H1 (cell line): Measurements from ENCODE around the gene RGMB. TPM values are rescaled to one million over a fixed set of nuclear protein-coding genes. Genes with fewer than 3 reads are reported as not detected.

Experiments
- CTCF ChIA-PET: fragments of 300-600 bp; sonication (Branson Sonifier 250); formaldehyde crosslinking; loops from one replicate; lab custom pipeline; 2021; ENCODE audit not compliant: partially characterized antibody; lab: Charles Lee
- POLR2A ChIA-PET: fragments of 300-600 bp; sonication (Branson Sonifier 250); formaldehyde crosslinking; loops from one replicate; lab custom pipeline; 2021; ENCODE audit warnings: inconsistent platforms; ENCODE audit not compliant: partially characterized antibody; lab: Charles Lee
- DNase-seq, 2 experiments: peaks; one replicate each; pipeline versions ENCODE4 v3.0.0 to v3.0.0-alpha.2; 2010 to 2022; ENCODE audit warnings: low spot score in 2 of 2, low read depth in 1 of 2, mixed read lengths in 1 of 2
- FAIRE-seq: peaks from 2 replicates; lab custom pipeline; 2011; peaks lifted over from hg19 to GRCh38; lab: Jason Lieb, UNC
- H2AFZ ChIP-seq: 2 replicates; pipeline ENCODE4 v1.8.1; 2012; ENCODE audit warnings: low read length, inconsistent platforms
- H2AK5ac ChIP-seq: 2 replicates; pipeline ENCODE4 v1.6.1; 2013; ENCODE audit warnings: low read depth, low read length
- H2BK120ac ChIP-seq: replicated peaks from 2 replicates; pipeline ENCODE3; 2013; ENCODE audit warnings: low read depth, low read length, inconsistent platforms
- H2BK12ac ChIP-seq: 2 replicates; pipeline ENCODE4 v1.6.1; 2013; ENCODE audit warnings: low read depth, low read length
- H2BK15ac ChIP-seq: 2 replicates; pipeline ENCODE4 v1.6.1; 2013; ENCODE audit warnings: low read length
- H2BK20ac ChIP-seq: 2 replicates; pipeline ENCODE4 v1.6.1; 2013; ENCODE audit warnings: low read length
- H2BK5ac ChIP-seq: 2 replicates; pipeline ENCODE4 v1.6.1; 2013; ENCODE audit warnings: low read depth, low read length
- H3K14ac ChIP-seq: 2 replicates; pipeline ENCODE4 v1.6.1; 2013; ENCODE audit warnings: inconsistent platforms; ENCODE audit not compliant: insufficient read length
- H3K18ac ChIP-seq: 2 replicates; pipeline ENCODE4 v1.6.1; 2013; ENCODE audit warnings: low read length; ENCODE audit errors: extremely low read depth
- H3K23ac ChIP-seq: 2 replicates; pipeline ENCODE4 v1.6.1; 2013; ENCODE audit warnings: inconsistent platforms; ENCODE audit not compliant: insufficient read length
- H3K23me2 ChIP-seq: 2 replicates; pipeline ENCODE4 v1.6.1; 2013; ENCODE audit warnings: low read depth, low read length
- H3K27ac ChIP-seq: 2 replicates; pipeline ENCODE4 v1.6.1; 2011; ENCODE audit warnings: low read depth, low read length, inconsistent platforms
- H3K27me3 ChIP-seq, 4 experiments: replicated peaks in 1 of 4; 1 replicate in 1 of 4; 2 replicates in 3 of 4; pipeline versions ENCODE4 v1.6.1 to v1.8.1; 2011 to 2013; ENCODE audit warnings: low read length in 3 of 4, mild to moderate bottlenecking in 3 of 4, inconsistent platforms in 2 of 4, mixed read lengths in 2 of 4, moderate library complexity in 1 of 4; ENCODE audit not compliant: control insufficient read depth in 3 of 4, insufficient read depth in 3 of 4; ENCODE audit errors: extremely low read depth in 1 of 4
- H3K36me3 ChIP-seq, 4 experiments: 2 replicates each; pipeline versions ENCODE4 v1.6.1 to v1.8.1; 2011 to 2013; ENCODE audit warnings: mild to moderate bottlenecking in 4 of 4, low read length in 3 of 4, moderate library complexity in 2 of 4, control low read depth in 1 of 4, inconsistent platforms in 1 of 4; ENCODE audit not compliant: insufficient read depth in 4 of 4, control insufficient read depth in 2 of 4
- H3K4ac ChIP-seq: replicated peaks from 2 replicates; pipeline ENCODE3; 2013; ENCODE audit warnings: low read length, low read depth, mixed read lengths, inconsistent platforms; ENCODE audit not compliant: insufficient read length
- H3K4me1 ChIP-seq, 4 experiments: replicated peaks in 1 of 4; 1 replicate in 1 of 4; 2 replicates in 3 of 4; pipeline versions ENCODE4 v1.6.1 to v1.8.1; 2011 to 2013; ENCODE audit warnings: low read length in 3 of 4, inconsistent platforms in 2 of 4, mixed read lengths in 1 of 4; ENCODE audit not compliant: insufficient read depth in 4 of 4, control insufficient read depth in 3 of 4
- H3K4me2 ChIP-seq, 2 experiments: 2 replicates each; pipeline versions ENCODE4 v1.6.1 to v1.8.1; 2011 to 2013; ENCODE audit warnings: low read depth in 2 of 2, low read length in 2 of 2, control low read depth in 1 of 2, inconsistent platforms in 1 of 2, mild to moderate bottlenecking in 1 of 2; ENCODE audit not compliant: insufficient read depth in 1 of 2
- H3K4me3 ChIP-seq, 4 experiments: fragments of 200-600, 300-600 bp in 1 of 4; sonication (generic), shearing (Covaris generic), sonication (Bioruptor Twin) in 1 of 4; 2 replicates each; pipeline versions ENCODE4 v1.5.1 to v1.8.1; 2011 to 2016; ENCODE audit warnings: low read length in 4 of 4, low read depth in 3 of 4, control low read depth in 2 of 4, inconsistent platforms in 2 of 4, mild to moderate bottlenecking in 2 of 4, mixed read lengths in 1 of 4, moderate library complexity in 1 of 4; ENCODE audit not compliant: insufficient read depth in 2 of 4; ENCODE audit errors: extremely low read depth in 1 of 4
- H3K56ac ChIP-seq: replicated peaks from 2 replicates; pipeline ENCODE3; 2013; ENCODE audit warnings: low read depth, mild to moderate bottlenecking, mixed read lengths, low read length, inconsistent platforms; ENCODE audit not compliant: insufficient read length
- H3K79me1 ChIP-seq: 2 replicates; pipeline ENCODE4 v1.6.1; 2013; ENCODE audit warnings: low read depth, low read length, control low read depth
- H3K79me2 ChIP-seq, 2 experiments: 2 replicates each; pipeline versions ENCODE4 v1.6.1 to v1.8.1; 2012 to 2013; ENCODE audit warnings: low read length in 2 of 2, mild to moderate bottlenecking in 2 of 2, inconsistent platforms in 1 of 2; ENCODE audit not compliant: insufficient read depth in 2 of 2, control insufficient read depth in 1 of 2
- H3K9ac ChIP-seq, 4 experiments: replicated peaks in 1 of 4; 1 replicate in 1 of 4; 2 replicates in 3 of 4; pipeline versions ENCODE4 v1.6.1 to v1.8.1; 2011 to 2013; ENCODE audit warnings: low read depth in 3 of 4, low read length in 3 of 4, control low read depth in 2 of 4, mild to moderate bottlenecking in 2 of 4, moderate library complexity in 2 of 4, inconsistent platforms in 1 of 4; ENCODE audit errors: extremely low read depth in 1 of 4
- H3K9me3 ChIP-seq, 2 experiments: 2 replicates each; pipeline versions ENCODE4 v1.6.1 to v1.8.1; 2012 to 2013; ENCODE audit warnings: mild to moderate bottlenecking in 2 of 2, moderate library complexity in 2 of 2, control low read depth in 1 of 2, inconsistent platforms in 1 of 2, low read depth in 1 of 2, low read length in 1 of 2, mixed read lengths in 1 of 2; ENCODE audit not compliant: insufficient read depth in 2 of 2
- H4K20me1 ChIP-seq, 2 experiments: replicated peaks in 1 of 2; 2 replicates each; pipeline versions ENCODE3 to v1.8.1; 2011 to 2013; ENCODE audit warnings: inconsistent platforms in 2 of 2, low read length in 2 of 2, mild to moderate bottlenecking in 1 of 2; ENCODE audit not compliant: insufficient read depth in 2 of 2, control insufficient read depth in 1 of 2
- H4K5ac ChIP-seq: 2 replicates; pipeline ENCODE4 v1.6.1; 2013; ENCODE audit warnings: low read length, low read depth, mixed read lengths, inconsistent platforms; ENCODE audit not compliant: insufficient read length
- H4K8ac ChIP-seq: 2 replicates; pipeline ENCODE4 v1.8.0; 2013; ENCODE audit warnings: mild to moderate bottlenecking, moderate library complexity, low read length, inconsistent platforms; ENCODE audit not compliant: insufficient read depth; ENCODE audit errors: extremely low read depth
- H4K91ac ChIP-seq: replicated peaks from 2 replicates; pipeline ENCODE3; 2013; ENCODE audit warnings: low read length, mixed read lengths, inconsistent platforms; ENCODE audit not compliant: insufficient read length
- KDM5A ChIP-seq: fragments of 200-600 bp; IDR thresholded peaks from 2 replicates; pipeline ENCODE4 v1.7.1; 2012; ENCODE audit warnings: mild to moderate bottlenecking, low read length, inconsistent platforms, mixed read lengths
- SAP30 ChIP-seq: fragments of 300-600 bp; sonication (generic); IDR thresholded peaks from 2 replicates; pipeline ENCODE4 v1.7.1; 2012; ENCODE audit warnings: low read length, moderate library complexity, mild to moderate bottlenecking, inconsistent platforms; ENCODE audit not compliant: insufficient read depth, insufficient replicate concordance
- SIN3A ChIP-seq, 2 experiments: IDR thresholded peaks in 1 of 2; conservative IDR thresholded peaks in 1 of 2; 2 replicates each; pipeline ENCODE4 v1.6.1; 2011 to 2012; ENCODE audit warnings: low read length in 2 of 2, improper control_type of control experiment in 1 of 2, low read depth in 1 of 2, mild to moderate bottlenecking in 1 of 2
- WGBS, 2 experiments: shearing (Covaris generic) in 1 of 2; methylation state at CpG; one replicate each; pipeline versions ENCODE4 v1.1.6 to v1.1.7; 2013 to 2015; ENCODE audit warnings: low lambda C conversion rate in 2 of 2, mixed read lengths in 2 of 2, inconsistent platforms in 1 of 2, low coverage in 1 of 2, missing lambda C conversion rate in 1 of 2; ENCODE audit not compliant: insufficient replicate concordance in 2 of 2, insufficient coverage in 1 of 2, insufficient read length in 1 of 2; ENCODE audit errors: extremely low coverage in 1 of 2, missing lambda C conversion rate in 1 of 2; 5-methylcytosine and 5-hydroxymethylcytosine counted together
- polyA plus RNA-seq, 7 experiments: library from polyadenylated mRNA; depleted of rRNA in 3 of 7; stranded (reverse) in 5 of 7; unstranded in 2 of 7; fragments of >200 nt in 5 of 7; fragments of 200-250 nt in 2 of 7; gene quantifications; 1 replicate in 5 of 7; 2 replicates in 1 of 7; 4 replicates in 1 of 7; pipeline versions ENCODE4 v1.2.1 to v1.2.3, GENCODE V29; 2011 to 2013; ENCODE audit warnings: missing spikeins in 2 of 7, mixed read lengths in 2 of 7
- total RNA-seq: library from RNA; stranded (reverse); fragmentation: NEBNext Ultra II Directional; extraction: Animal tissue kit (Norgen Biotek cat#: 25700); gene quantifications from 2 replicates; pipeline ENCODE4 v1.2.1, GENCODE V29; 2021

RGMB gene
- total and polyA plus RNA-seq, 2 of the 8 experiments (the other 6 are each of a cell fraction or from before 2014, with no cell fraction given), result 11.7 to 27.0 TPM

GRCh38 chr5:98726258-98726657 lies 47.2 kb upstream of the RGMB start:
- Histone ChIP-seq H3K4me2 (no peak overlapping the region), H4K20me1 (no peaks in the 10 kb centered on the region), H2BK120ac (no peak overlapping the region), H3K18ac (no peak overlapping the region), H2BK15ac (no peak overlapping the region), H2BK5ac (no peak overlapping the region), H4K91ac (no peak overlapping the region), H4K8ac (no peak overlapping the region), H3K27me3 (no peaks in the 10 kb centered on the region), H3K4me3 (no peak overlapping the region), H3K79me1 (no peaks in the 10 kb centered on the region), H2AFZ (no peak overlapping the region), H2AK5ac (no peak overlapping the region), H3K4me1 (no peaks in the 10 kb centered on the region), H4K5ac (no peak overlapping the region), H3K56ac (no peak overlapping the region), H3K23ac (no peak overlapping the region), H3K4ac (no peak overlapping the region), H2BK12ac (no peak overlapping the region), H3K36me3 (no peaks in the 10 kb centered on the region), H3K27ac (no peak overlapping the region), H3K23me2 (no peaks in the 10 kb centered on the region), H3K79me2 (no peaks in the 10 kb centered on the region), H3K14ac (no peak overlapping the region), H3K9me3 (no peaks in the 10 kb centered on the region), H3K9ac (no peak overlapping the region), H2BK20ac (no peak overlapping the region)
- no peak for FAIRE-seq
- no peak for DNase-seq
- no peak for TF ChIP-seq KDM5A
- TF ChIP-seq SIN3A (conservative IDR thresholded peaks at IDR 0.05 in 1 of 2, IDR thresholded peaks at IDR 0.05 in 1 of 2; ENCODE audit: low read depth in 1 of 2, low read length in 2 of 2), result no peak
- no peak for TF ChIP-seq SAP30
- ChIA-PET POLR2A (no interaction called here), CTCF (interaction anchor here (0.7 to 1.7 kb wide), 2 partner anchors 8 to 840 kb away, joined by 3 to 5 read pairs; no protein-coding TSS in a partner anchor)
- 91% methylated on average over 2 of the region's 2 CpGs; no CpG with 5 or more reads in 1 of the 2 experiments for WGBS, 2 experiments
